Naive thymus-derived CD4-positive, alpha-beta T cell (primary cell): ENCODE measurements around the gene TFG. TPM values are rescaled to one million over a fixed set of nuclear protein-coding genes. Genes with fewer than 3 reads are reported as not detected.

ENCODE experiments used
- ATAC-seq: fragments of 150-1000 bp; cut with Tn5 transposase; 2 replicates; pipeline ENCODE4 v1.10.0; 2021; ENCODE audit warnings: mild to moderate bottlenecking, moderate library complexity
- CTCF ChIA-PET: fragments of 350-600 bp; sonication (Branson Sonifier 250); formaldehyde crosslinking; loops from one replicate; lab custom pipeline; 2021; ENCODE audit warnings: antibody characterized with exemption; lab: Charles Lee
- POLR2A ChIA-PET: fragments of 350-600 bp; sonication (Branson Sonifier 250); formaldehyde crosslinking; loops from one replicate; lab custom pipeline; 2021; ENCODE audit warnings: antibody characterized with exemption, inconsistent platforms; lab: Charles Lee
- DNase-seq, 9 donors: peaks; one replicate each; pipeline versions ENCODE4 v3.0.0 to v3.0.0-alpha.2; 2020 to 2022; ENCODE audit warnings: mixed read lengths in 1 of 9
- H3K27ac ChIP-seq: one replicate; pipeline ENCODE4 v1.7.0; 2013; ENCODE audit warnings: mild to moderate bottlenecking, low read depth, low read length, moderate library complexity
- H3K27me3 ChIP-seq, 2 donors: one replicate each; pipeline ENCODE4 v1.7.0; 2013; ENCODE audit warnings: low read length in 2 of 2, mild to moderate bottlenecking in 2 of 2, moderate library complexity in 2 of 2; ENCODE audit not compliant: control insufficient read depth in 2 of 2, insufficient read depth in 2 of 2
- H3K36me3 ChIP-seq, 3 experiments: 1 replicate in 2 of 3; 2 replicates in 1 of 3; pipeline ENCODE4 v1.7.0; 2013; ENCODE audit warnings: low read length in 3 of 3, mild to moderate bottlenecking in 3 of 3, moderate library complexity in 1 of 3; ENCODE audit not compliant: insufficient read depth in 3 of 3, control insufficient read depth in 2 of 3
- H3K4me1 ChIP-seq, 2 donors: one replicate each; pipeline ENCODE4 v1.7.0; 2013; ENCODE audit warnings: low read length in 2 of 2, mild to moderate bottlenecking in 2 of 2, moderate library complexity in 1 of 2; ENCODE audit not compliant: control insufficient read depth in 2 of 2, insufficient read depth in 2 of 2
- H3K4me3 ChIP-seq: 2 replicates; pipeline ENCODE4 v1.7.0; 2013; ENCODE audit warnings: mild to moderate bottlenecking, low read length
- H3K9me3 ChIP-seq, 3 experiments: 1 replicate in 2 of 3; 2 replicates in 1 of 3; pipeline ENCODE4 v1.7.0; 2013; ENCODE audit warnings: low read length in 3 of 3; ENCODE audit not compliant: control insufficient read depth in 2 of 3
- H3K27ac Mint-ChIP-seq, 9 donors: one replicate each; pipeline ENCODE4 v1.8.0; 2020 to 2022; ENCODE audit warnings: mixed read lengths in 9 of 9, mild to moderate bottlenecking in 8 of 9, moderate library complexity in 5 of 9, inconsistent platforms in 2 of 9
- H3K27me3 Mint-ChIP-seq, 5 donors: one replicate each; pipeline ENCODE4 v1.8.0; 2021 to 2022; ENCODE audit warnings: mixed read lengths in 5 of 5, mild to moderate bottlenecking in 1 of 5
- H3K36me3 Mint-ChIP-seq, 5 donors: one replicate each; pipeline ENCODE4 v1.8.0; 2020 to 2022; ENCODE audit warnings: mixed read lengths in 5 of 5, mild to moderate bottlenecking in 3 of 5, inconsistent platforms in 1 of 5
- H3K4me1 Mint-ChIP-seq, 7 donors: one replicate each; pipeline ENCODE4 v1.8.0; 2020 to 2022; ENCODE audit warnings: mixed read lengths in 7 of 7, mild to moderate bottlenecking in 3 of 7, inconsistent platforms in 1 of 7
- H3K4me3 Mint-ChIP-seq, 10 donors: one replicate each; pipeline ENCODE4 v1.8.0; 2020 to 2022; ENCODE audit warnings: mild to moderate bottlenecking in 10 of 10, mixed read lengths in 10 of 10, moderate library complexity in 6 of 10, inconsistent platforms in 2 of 10
- H3K9me3 Mint-ChIP-seq, 11 donors: one replicate each; pipeline ENCODE4 v1.8.0; 2020 to 2022; ENCODE audit warnings: mixed read lengths in 11 of 11, mild to moderate bottlenecking in 4 of 11, inconsistent platforms in 1 of 11, moderate library complexity in 1 of 11
- intact Hi-C, 2 donors: fragments of 100-400 bp; cut with micrococcal nuclease; formaldehyde crosslinking; loops; one replicate each; pipeline ENCODE4 v1.15.1; 2023
- polyA plus RNA-seq, 2 donors: library from polyadenylated mRNA; unstranded; fragments of 300-500 nt; fragmentation: Illumina TruSeq; gene quantifications; one replicate each; pipeline ENCODE4 v1.2.3, GENCODE V29; 2021
- total RNA-seq, 6 experiments: library from RNA in 5 of 6; stranded (reverse) in 5 of 6; gene quantifications; 1 replicate in 5 of 6; 2 replicates in 1 of 6; pipeline ENCODE4 v1.2.3 and lab custom pipeline; 2021 to 2026

The TFG gene
- total and polyA plus RNA-seq, 7 experiments from 2014 or later = 40.8 to 72.2 (median 45.6) TPM

DNA sequence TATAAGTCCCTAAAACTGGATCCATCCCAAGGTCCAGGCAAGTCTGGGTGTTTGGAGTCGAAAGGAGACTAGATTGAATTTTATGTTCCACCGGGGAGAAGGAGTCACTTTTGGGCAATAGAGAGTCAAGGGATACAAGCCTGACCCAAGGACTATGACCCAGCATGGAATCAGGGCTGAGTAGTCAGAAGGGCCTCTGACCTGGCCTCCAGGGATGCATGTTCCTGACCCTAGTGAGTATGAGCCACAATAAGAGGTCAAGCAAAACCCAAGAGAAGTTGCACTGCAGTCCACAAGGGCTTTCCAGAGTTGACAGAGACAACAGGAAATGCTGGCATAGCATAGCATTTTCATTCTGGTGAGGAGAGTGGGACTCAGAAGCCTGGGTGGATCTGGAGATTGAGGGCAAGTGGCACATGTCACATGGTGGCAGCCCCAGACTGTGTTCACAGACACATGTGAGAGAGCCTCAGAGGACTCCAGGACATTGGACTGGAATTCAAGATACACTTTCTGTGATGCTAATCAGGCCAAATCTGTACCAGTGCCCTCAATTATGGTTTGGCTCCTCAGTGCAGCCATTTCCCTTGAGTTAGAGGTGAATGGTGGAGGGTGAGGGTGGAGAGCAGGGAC lies 66.9 kb downstream of the TFG start:
- H3K4me1 Mint-ChIP-seq = no peaks in the 10 kb centered on the region
- Histone ChIP-seq H3K27me3 (no peaks in the 10 kb centered on the region), H3K4me3 (no peak overlapping the region), H3K27ac (no peak overlapping the region), H3K4me1 (no peaks in the 10 kb centered on the region), H3K9me3 (no peaks in the 10 kb centered on the region), H3K36me3 (no peaks in the 10 kb centered on the region)
- ChIA-PET CTCF (no interaction called here), POLR2A (interaction anchor here (0.5 kb wide), 1 partner anchor 13 kb away, joined by 3 read pairs; no protein-coding TSS in a partner anchor)
- no peak for ATAC-seq
- no peak for DNase-seq
- peaks cover 0 to 6% (median 0%) of the 10 kb centered on the region in 5 donors for H3K36me3 Mint-ChIP-seq
- H3K4me3 Mint-ChIP-seq = no peak overlapping the region
- H3K9me3 Mint-ChIP-seq = peaks cover 0 to 13% (median 0%) of the 10 kb centered on the region in 11 donors
- no peak overlapping the region for H3K27ac Mint-ChIP-seq
- intact Hi-C loops = no loop called here
- H3K27me3 Mint-ChIP-seq = no peaks in the 10 kb centered on the region

DNA sequence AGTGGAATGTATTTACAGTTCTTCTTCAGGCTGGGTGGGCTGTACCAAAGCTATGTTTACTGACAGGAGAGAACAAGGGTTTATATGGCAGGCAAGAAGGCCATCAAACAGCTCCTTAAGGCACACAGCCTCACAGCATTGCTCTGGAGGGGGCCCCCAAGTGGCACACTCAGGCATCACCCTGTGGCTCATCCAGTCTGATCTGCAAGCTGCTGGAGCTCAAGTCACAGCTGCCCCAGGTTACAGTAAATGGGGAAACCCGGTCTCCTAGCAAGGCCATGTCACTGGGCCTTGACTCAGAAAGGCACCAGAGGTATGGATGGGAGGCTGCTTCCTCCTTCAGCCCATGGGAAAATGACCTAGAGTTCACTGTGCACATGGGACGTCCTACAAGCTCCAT lies 67.5 kb downstream of the TFG start:
- no peaks in the 10 kb centered on the region for H3K9me3 ChIP-seq
- Mint-ChIP-seq H3K4me3 (no peak overlapping the region), H3K9me3 (peaks cover 0 to 9% (median 0%) of the 10 kb centered on the region in 11 donors), H3K36me3 (peaks cover 0 to 6% (median 0%) of the 10 kb centered on the region in 5 donors), H3K27ac (no peak overlapping the region), H3K27me3 (no peaks in the 10 kb centered on the region), H3K4me1 (no peaks in the 10 kb centered on the region)
- CTCF ChIA-PET = no interaction called here
- POLR2A ChIA-PET = interaction anchor here (0.5 kb wide), 1 partner anchor 14 kb away, joined by 3 read pairs; no protein-coding TSS in a partner anchor
- no peak overlapping the region for H3K4me3 ChIP-seq
- no peaks in the 10 kb centered on the region for H3K4me1 ChIP-seq
- no peaks in the 10 kb centered on the region for H3K36me3 ChIP-seq
- intact Hi-C loops = no loop called here
- H3K27ac ChIP-seq = no peak overlapping the region
- ATAC-seq (no peak), DNase-seq (no peak)
- no peaks in the 10 kb centered on the region for H3K27me3 ChIP-seq

DNA sequence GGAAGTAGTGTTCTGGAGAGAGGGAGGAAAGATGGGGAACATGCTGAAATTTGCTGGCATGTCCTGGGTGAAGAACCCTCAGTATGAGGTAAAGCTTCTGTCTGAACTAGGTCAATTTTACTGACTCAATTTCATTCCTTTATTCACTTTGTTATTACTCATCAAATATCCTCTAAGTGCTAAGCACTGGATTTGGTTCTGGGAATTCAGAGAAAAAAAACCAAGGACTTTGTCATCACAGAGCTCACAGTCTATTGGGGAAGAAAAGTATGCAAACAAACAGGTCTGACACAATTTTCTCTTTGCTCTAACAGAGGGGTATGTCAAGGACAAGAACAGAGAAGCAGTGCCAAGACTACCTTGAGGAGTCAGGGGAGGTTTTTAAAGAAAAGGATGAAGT lies 68.0 kb downstream of the TFG start:
- H3K4me3 ChIP-seq = no peak overlapping the region
- no peaks in the 10 kb centered on the region for H3K27me3 Mint-ChIP-seq
- H3K36me3 Mint-ChIP-seq = peaks cover 0 to 6% (median 0%) of the 10 kb centered on the region in 5 donors
- DNase-seq = no peak
- no peaks in the 10 kb centered on the region for H3K36me3 ChIP-seq
- no peaks in the 10 kb centered on the region for H3K9me3 ChIP-seq
- CTCF ChIA-PET = no interaction called here
- no peak overlapping the region for H3K27ac ChIP-seq
- no peak overlapping the region for H3K27ac Mint-ChIP-seq
- no peaks in the 10 kb centered on the region for H3K4me1 ChIP-seq
- peaks cover 0 to 4% (median 0%) of the 10 kb centered on the region in 11 donors for H3K9me3 Mint-ChIP-seq
- POLR2A ChIA-PET = no interaction called here
- ATAC-seq = no peak
- no peaks in the 10 kb centered on the region for H3K4me1 Mint-ChIP-seq
- no peaks in the 10 kb centered on the region for H3K27me3 ChIP-seq
- intact Hi-C loops = no loop called here
- no peak overlapping the region for H3K4me3 Mint-ChIP-seq

DNA sequence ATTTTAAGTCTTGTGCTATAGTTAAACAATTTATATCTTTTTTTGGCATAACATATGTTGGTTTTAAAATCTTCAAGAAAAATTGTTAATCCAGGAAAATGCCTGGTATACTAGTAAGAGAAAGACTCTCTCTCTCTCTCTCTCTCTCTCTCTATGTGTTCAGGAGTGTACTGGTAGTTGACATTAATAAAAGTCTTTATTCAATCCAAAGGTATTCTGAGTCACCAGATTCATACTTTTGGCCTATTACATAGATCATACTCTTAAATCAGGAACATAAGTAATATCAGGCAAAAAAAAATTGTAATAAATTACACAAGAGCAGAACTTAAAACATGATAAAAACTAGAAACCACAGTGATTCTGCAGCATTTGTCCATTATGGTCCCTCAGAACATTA lies 70.2 kb downstream of the TFG start:
- Mint-ChIP-seq H3K4me1 (no peaks in the 10 kb centered on the region), H3K4me3 (no peak overlapping the region), H3K9me3 (peaks cover 0 to 3% (median 0%) of the 10 kb centered on the region in 11 donors), H3K36me3 (peaks cover 0 to 3% (median 0%) of the 10 kb centered on the region in 5 donors), H3K27me3 (no peaks in the 10 kb centered on the region), H3K27ac (no peak overlapping the region)
- intact Hi-C loops = no loop called here
- Histone ChIP-seq H3K4me3 (no peak overlapping the region), H3K9me3 (no peaks in the 10 kb centered on the region), H3K36me3 (no peaks in the 10 kb centered on the region), H3K27ac (no peak overlapping the region), H3K4me1 (no peaks in the 10 kb centered on the region), H3K27me3 (no peaks in the 10 kb centered on the region)
- ChIA-PET CTCF (no interaction called here), POLR2A (no interaction called here)
- no peak for ATAC-seq
- no peak for DNase-seq

DNA sequence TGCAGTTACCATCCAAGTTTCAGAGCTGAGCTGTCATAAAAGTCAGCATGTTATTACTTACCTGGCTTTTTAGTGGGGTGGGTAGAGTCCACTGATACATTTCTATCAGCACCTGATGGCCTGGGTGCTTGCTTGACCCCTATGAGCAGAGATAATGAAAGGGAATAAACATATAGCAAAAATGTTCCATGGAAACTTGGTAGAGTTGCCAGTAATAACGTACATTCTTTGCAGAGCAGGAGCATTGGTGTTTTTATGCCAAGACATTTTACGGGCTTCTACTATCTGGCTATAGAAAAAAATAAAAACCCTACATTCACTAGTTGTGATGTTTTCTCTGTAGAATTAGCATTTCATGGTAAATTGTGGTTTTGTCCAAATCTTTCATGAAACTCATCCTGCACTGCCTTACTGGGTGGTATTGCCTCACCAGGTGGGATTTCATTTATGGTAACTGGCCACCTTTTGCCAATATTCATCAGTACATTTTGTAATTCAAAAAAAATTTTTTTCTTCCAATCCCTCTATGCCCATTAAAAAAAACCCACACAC lies 70.9 kb downstream of the TFG start:
- Mint-ChIP-seq H3K27me3 (no peaks in the 10 kb centered on the region), H3K36me3 (peaks cover 0 to 3% (median 0%) of the 10 kb centered on the region in 5 donors), H3K4me1 (no peaks in the 10 kb centered on the region), H3K27ac (no peak overlapping the region), H3K9me3 (peaks cover 0 to 6% (median 0%) of the 10 kb centered on the region in 11 donors), H3K4me3 (no peak overlapping the region)
- Histone ChIP-seq H3K9me3 (no peaks in the 10 kb centered on the region), H3K36me3 (no peaks in the 10 kb centered on the region), H3K27ac (no peak overlapping the region), H3K4me1 (no peaks in the 10 kb centered on the region), H3K27me3 (no peaks in the 10 kb centered on the region), H3K4me3 (no peak overlapping the region)
- ATAC-seq = no peak
- POLR2A ChIA-PET = no interaction called here
- no peak for DNase-seq
- CTCF ChIA-PET = no interaction called here
- intact Hi-C loops = no loop called here

DNA sequence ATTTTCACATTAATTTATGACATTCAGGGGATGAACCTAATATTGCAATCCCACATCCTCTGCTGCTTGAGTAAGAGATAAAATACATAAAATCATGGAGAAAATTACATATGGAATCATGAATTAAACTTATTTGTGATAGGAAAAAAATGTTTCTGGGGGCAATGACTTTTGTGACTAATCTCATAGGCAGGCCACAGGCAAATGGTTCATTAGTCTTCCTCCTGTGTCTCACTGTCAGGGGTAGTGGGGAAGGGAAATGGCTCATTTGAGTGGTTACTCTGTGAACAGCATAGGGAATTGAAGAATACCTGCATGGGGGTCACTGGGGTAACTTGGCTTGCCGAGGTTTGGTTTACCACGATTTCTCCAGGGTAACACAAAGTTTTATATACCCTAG lies 72.0 kb downstream of the TFG start:
- peaks cover 0 to 12% (median 3%) of the 10 kb centered on the region in 11 donors for H3K9me3 Mint-ChIP-seq
- no peak for ATAC-seq

DNA sequence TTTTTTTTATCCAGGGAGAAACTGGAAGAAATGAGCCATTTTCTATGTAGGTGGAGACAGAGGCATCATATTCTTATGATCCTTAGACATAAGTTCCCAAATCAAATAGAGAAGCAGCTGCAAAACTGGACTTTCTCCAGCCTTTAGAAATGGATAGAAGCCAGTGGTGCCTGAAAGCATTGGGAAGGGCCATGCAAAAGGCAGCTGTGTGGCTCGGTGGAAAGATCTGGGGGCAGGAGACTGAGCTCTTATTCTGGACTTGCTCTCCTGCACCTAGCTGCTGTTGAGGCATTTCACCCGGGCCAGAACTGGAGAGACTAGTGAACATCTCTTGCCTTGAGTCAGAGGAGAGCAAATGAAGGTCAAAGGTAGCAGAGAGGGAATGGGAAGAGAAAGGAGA lies 73.1 kb downstream of the TFG start:
- H3K36me3 Mint-ChIP-seq = peaks cover 0 to 2% (median 0%) of the 10 kb centered on the region in 5 donors
- intact Hi-C loops = no loop called here
- no peaks in the 10 kb centered on the region for H3K9me3 ChIP-seq
- no peaks in the 10 kb centered on the region for H3K4me1 Mint-ChIP-seq
- H3K4me3 ChIP-seq = no peak overlapping the region
- H3K27ac Mint-ChIP-seq = no peak overlapping the region
- H3K4me3 Mint-ChIP-seq = no peak overlapping the region
- no peaks in the 10 kb centered on the region for H3K36me3 ChIP-seq
- no peak for ATAC-seq
- peaks cover 0 to 3% (median 0%) of the 10 kb centered on the region in 5 donors for H3K27me3 Mint-ChIP-seq
- H3K4me1 ChIP-seq = no peaks in the 10 kb centered on the region
- DNase-seq = no peak
- peaks cover 0 to 12% (median 3%) of the 10 kb centered on the region in 11 donors for H3K9me3 Mint-ChIP-seq
- no peak overlapping the region for H3K27ac ChIP-seq
- CTCF ChIA-PET = no interaction called here
- H3K27me3 ChIP-seq = no peaks in the 10 kb centered on the region
- POLR2A ChIA-PET = no interaction called here

More for the DNA sequence above, 72.0 kb downstream of the TFG start:
- Mint-ChIP-seq H3K36me3 (peaks cover 0 to 3% (median 0%) of the 10 kb centered on the region in 5 donors), H3K4me1 (no peaks in the 10 kb centered on the region), H3K27ac (no peak overlapping the region), H3K27me3 (peaks cover 0 to 3% (median 0%) of the 10 kb centered on the region in 5 donors), H3K4me3 (no peak overlapping the region)
- intact Hi-C loops = no loop called here
- no peak overlapping the region for H3K27ac ChIP-seq
- no peaks in the 10 kb centered on the region for H3K36me3 ChIP-seq
- no peak for DNase-seq
- H3K9me3 ChIP-seq = no peaks in the 10 kb centered on the region
- ChIA-PET CTCF (no interaction called here), POLR2A (no interaction called here)
- no peak overlapping the region for H3K4me3 ChIP-seq
- no peaks in the 10 kb centered on the region for H3K4me1 ChIP-seq
- H3K27me3 ChIP-seq = no peaks in the 10 kb centered on the region
